K562 treated with DMSO at 1 percent for 48 hours (cell line): Measurements from ENCODE around the gene RLIM. TPM values are rescaled to one million over a fixed set of nuclear protein-coding genes. Genes with fewer than 3 reads are reported as not detected.

ENCODE experiments used
- total RNA-seq: library from RNA; unstranded; fragments of 300-600 nt; gene quantifications from 2 replicates; pipeline ENCODE4 v1.2.3, GENCODE V29; 2022; ENCODE audit warnings: low replicate concordance; ENCODE audit errors: extremely low read depth

Gene RLIM
- not detected in 2 replicates for total RNA-seq

GRCh38 chrX:74614093-74614909 is at the start of gene RLIM:
RLIM (minus strand) TSS chrX:74614624; CDS start chrX:74595977, 18,647 bp downstream.

Other genes with a start within 250 kb of the RLIM start
- gene SLC16A2, start 193.1 kb downstream of the RLIM start, total RNA-seq: not detected in 2 replicates